ENCODE results near the gene AGAP6. TPM values are rescaled to one million over a fixed set of nuclear protein-coding genes. Genes with fewer than 3 reads are reported as not detected.
"Not testable (repeated sequence)": the region's sequence is repeated elsewhere in the genome, so short reads cannot be mapped to it uniquely, and the experiment has no call there.

Gene AGAP6
- polyA plus RNA-seq (2011; rRNA removed) = 11.2 and 13.0 TPM in 2 replicates
- 12.8 and 13.6 TPM in 2 replicates for polyA plus RNA-seq (2012; cell fraction: cytosol; rRNA removed)
- 80.7 and 85.1 TPM in 2 replicates for polyA plus RNA-seq (2012; cell fraction: nucleus; rRNA removed)
- 8.4 to 10.3 TPM (median 9.0 TPM) in 3 replicates for polyA plus RNA-seq (2017; fragmentation: RNase III; extraction: RNeasy Plus Mini Kit Qiagen cat#74134 plus additional on column Dnase treatment)
- 2.7 and 4.0 TPM in 2 replicates for polyA minus RNA-seq (2011; rRNA and poly(A)+ RNA removed)

GRCh38 chr10:49988376-49988775, at the start of gene AGAP6:
Gene AGAP6 (plus strand): TSS chr10:49988406. CDS start chr10:49988716, 310 bp downstream.
- CTCF ChIA-PET = not testable (repeated sequence)

GRCh38 chr10:49941447-49942338, 46.5 kb upstream of the AGAP6 start, which contains the start of the genes PARG and TIMM23B:
Gene PARG (minus strand): TSS chr10:49942027. CDS start chr10:49941725, 302 bp downstream.
Gene TIMM23B (plus strand): TSS chr10:49942053. CDS start chr10:49942195, 142 bp downstream.
- peak; percentile 89 for TF ChIP-seq MAX (IDR thresholded peaks at IDR 0.05)
- peak; percentile 79 for TF ChIP-seq PHF8 (IDR thresholded peaks at IDR 0.05; ENCODE audit: borderline replicate concordance, low read depth)
- TF ChIP-seq BCL3 (IDR thresholded peaks at IDR 0.05) = peak; percentile 81; the same call in 2 of the 3 replicates
- TF ChIP-seq KDM5A (IDR thresholded peaks at IDR 0.05) = peak; percentile 60
- TF ChIP-seq E2F6 (IDR thresholded peaks at IDR 0.05; ENCODE audit: borderline replicate concordance, low read depth) = peak; percentile 88
- peak in 1 of 2 experiments; percentile 80; a peak in 3 of 5 replicates for TF ChIP-seq JUN (IDR thresholded peaks at IDR 0.05)
- peak; percentile 51 for TF ChIP-seq POLR2A (IDR thresholded peaks at IDR 0.05; ENCODE audit: low read length)
- peak within 1 kb of the TSS; percentile 97 for H3K4me3 ChIP-seq
- H3K4me1 ChIP-seq = peaks cover 13% of the 10 kb centered on the region
- peak within 1 kb of the TSS; percentile 98 for H3K4me2 ChIP-seq
- FAIRE-seq, CTCF ChIA-PET, POLR2A ChIA-PET, H3K9me3 ChIP-seq: not testable (repeated sequence)
- peak within 1 kb of the TSS; percentile 91 to 94 for H3K27ac ChIP-seq
- DNase-seq (ENCODE audit: low read depth in 1 of 2, low spot score in 1 of 2) (peak; percentile 8 to 87), ATAC-seq (peak; percentile 91 to 92)
- WGBS (ENCODE audit: missing lambda C conversion rate) = under 1% methylated on average over 68 of the region's 81 CpGs

More at GRCh38 chr10:49988376-49988775, at the start of gene AGAP6:
- DNase-seq (ENCODE audit: low read depth in 1 of 2, low spot score in 1 of 2); ATAC-seq; H3K4me1 ChIP-seq; H3K9me3 ChIP-seq; POLR2A ChIA-PET; H3K27ac ChIP-seq; H3K4me2 ChIP-seq; FAIRE-seq; H3K4me3 ChIP-seq: not testable (repeated sequence)
- 91% methylated on average over 7 of the region's 18 CpGs for WGBS (ENCODE audit: missing lambda C conversion rate)

- H3K9me3 ChIP-seq; DNase-seq (ENCODE audit: low read depth in 1 of 2, low spot score in 1 of 2); FAIRE-seq; CTCF ChIA-PET; POLR2A ChIA-PET: not testable (repeated sequence)
- H3K4me1 ChIP-seq = peaks cover 13% of the 10 kb centered on the region
- H3K4me2 ChIP-seq = peak overlapping the region; percentile 98
- peak overlapping the region; percentile 97 for H3K4me3 ChIP-seq
- peak; percentile 36 to 66; a peak in 4 of 6 replicates for ATAC-seq
- peak overlapping the region; percentile 91 to 94 for H3K27ac ChIP-seq
- 0% methylated on average over 12 of the region's 12 CpGs for WGBS (ENCODE audit: missing lambda C conversion rate)
These were observed 45.9 kb upstream of the AGAP6 start for GRCh38 chr10:49942339-49942705.

- H3K4me3 ChIP-seq; ATAC-seq; H3K9me3 ChIP-seq; CTCF ChIA-PET; DNase-seq (ENCODE audit: low read depth in 1 of 2, low spot score in 1 of 2); FAIRE-seq; POLR2A ChIA-PET; H3K27ac ChIP-seq: not testable (repeated sequence)
- Histone ChIP-seq H3K4me1 (peaks cover 13% of the 10 kb centered on the region), H3K4me2 (peak overlapping the region; percentile 98)
- 91% methylated on average over 2 of the region's 2 CpGs for WGBS (ENCODE audit: missing lambda C conversion rate)
These were observed 44.6 kb upstream of the AGAP6 start for GRCh38 chr10:49943607-49944006.

GRCh38 chr10:49948142-49948541, 40.1 kb upstream of the AGAP6 start:
- H3K4me1 ChIP-seq; H3K4me2 ChIP-seq; H3K9me3 ChIP-seq; CTCF ChIA-PET; H3K4me3 ChIP-seq; H3K27ac ChIP-seq; DNase-seq (ENCODE audit: low read depth in 1 of 2, low spot score in 1 of 2); FAIRE-seq; ATAC-seq; POLR2A ChIA-PET: not testable (repeated sequence)
- WGBS (ENCODE audit: missing lambda C conversion rate) = 89% methylated on average over 1 of the region's 2 CpGs

- WGBS (ENCODE audit: missing lambda C conversion rate) = 89% methylated on average over 2 of the region's 2 CpGs
- POLR2A ChIA-PET = not testable (repeated sequence)
These were observed 39.5 kb upstream of the AGAP6 start for GRCh38 chr10:49948737-49949136.

GRCh38 chr10:49952006-49952405, 36.2 kb upstream of the AGAP6 start:
- POLR2A ChIA-PET; H3K9me3 ChIP-seq; DNase-seq (ENCODE audit: low read depth in 1 of 2, low spot score in 1 of 2); ATAC-seq; CTCF ChIA-PET; FAIRE-seq; H3K27ac ChIP-seq; H3K4me1 ChIP-seq; H3K4me3 ChIP-seq; H3K4me2 ChIP-seq: not testable (repeated sequence)
- 86% methylated on average over 3 of the region's 3 CpGs for WGBS (ENCODE audit: missing lambda C conversion rate)

More at GRCh38 chr10:49948737-49949136, 39.5 kb upstream of the AGAP6 start:
- DNase-seq (ENCODE audit: low read depth in 1 of 2, low spot score in 1 of 2); ATAC-seq; H3K4me2 ChIP-seq; H3K9me3 ChIP-seq; H3K27ac ChIP-seq; FAIRE-seq; CTCF ChIA-PET; H3K4me1 ChIP-seq; H3K4me3 ChIP-seq: not testable (repeated sequence)

Data from A549 (cell line).